GM12878 (cell line): ENCODE measurements around the gene ANK3.

Source experiments
- CTCF ChIP-seq, 3 experiments: IDR thresholded peaks in 2 of 3; conservative IDR thresholded peaks in 1 of 3; 2 replicates each; pipeline ENCODE4 v1.5.1; 2011; ENCODE audit warnings: low read depth in 3 of 3, low read length in 3 of 3, mild to moderate bottlenecking in 3 of 3, control low read depth in 2 of 3, moderate library complexity in 2 of 3, inconsistent platforms in 1 of 3, mixed read lengths in 1 of 3; ENCODE audit not compliant: control insufficient read depth in 2 of 3, insufficient read depth in 1 of 3; ENCODE audit errors: extremely low read depth in 1 of 3
- TCF12 ChIP-seq: IDR thresholded peaks from 2 replicates; pipeline ENCODE4 v1.6.1; 2011; ENCODE audit warnings: low read depth, mild to moderate bottlenecking, low read length

GRCh38 chr10:60205741-60206140 is 183.9 kb downstream of the ANK3 start:
- TF ChIP-seq CTCF (IDR thresholded peaks at IDR 0.05 in 2 of 3, conservative IDR thresholded peaks at IDR 0.05 in 1 of 3; ENCODE audit: control insufficient read depth in 2 of 3, extremely low read depth in 1 of 3, insufficient read depth in 1 of 3, low read depth in 3 of 3, low read length in 3 of 3) (no peak), TCF12 (no peak)
